HepG2 (cell line): ENCODE measurements around the gene TJAP1. TPM values are rescaled to one million over a fixed set of nuclear protein-coding genes. Genes with fewer than 3 reads are reported as not detected.

ENCODE experiments used
- ADNP ChIP-seq: sonication (generic); formaldehyde crosslinking; IDR thresholded peaks from 2 replicates; pipeline ENCODE4 v1.4.0; 2020; ENCODE audit warnings: missing genetic modification reagents
- BHLHE40 ChIP-seq: IDR thresholded peaks from 2 replicates; pipeline ENCODE4 v1.6.1; 2011; ENCODE audit warnings: low read length, improper control_type of control experiment
- GLI4 ChIP-seq: sonication (generic); formaldehyde crosslinking; IDR thresholded peaks from 2 replicates; pipeline ENCODE4 v1.5.1; 2020; ENCODE audit warnings: missing genetic modification reagents, mild to moderate bottlenecking, moderate library complexity, borderline replicate concordance
- MATR3 ChIP-seq: sonication (generic); formaldehyde crosslinking; IDR thresholded peaks from 2 replicates; pipeline ENCODE4 v1.4.0; 2020; ENCODE audit warnings: missing genetic modification reagents
- MEIS1 ChIP-seq: sonication (generic); formaldehyde crosslinking; IDR thresholded peaks from 2 replicates; pipeline ENCODE4 v1.9.0; 2021; ENCODE audit warnings: mild to moderate bottlenecking, missing genetic modification reagents, moderate library complexity, borderline replicate concordance
- MIER3 ChIP-seq: IDR thresholded peaks from 2 replicates; pipeline ENCODE4 v1.6.1; 2016; ENCODE audit warnings: missing compliant biosample characterization, borderline replicate concordance
- NFE2L1 ChIP-seq: sonication (generic); formaldehyde crosslinking; IDR thresholded peaks from 2 replicates; pipeline ENCODE4 v1.4.0; 2020; ENCODE audit warnings: missing genetic modification reagents, mild to moderate bottlenecking, borderline replicate concordance
- PHF20 ChIP-seq: sonication (generic); formaldehyde crosslinking; IDR thresholded peaks from 2 replicates; pipeline ENCODE4 v1.5.0; 2020; ENCODE audit warnings: mild to moderate bottlenecking, missing genetic modification reagents
- PHF8 ChIP-seq: sonication (generic); formaldehyde crosslinking; IDR thresholded peaks from 2 replicates; pipeline ENCODE4 v1.5.0; 2020; ENCODE audit warnings: missing genetic modification reagents
- SAFB2 ChIP-seq: sonication (generic); formaldehyde crosslinking; IDR thresholded peaks from 2 replicates; pipeline ENCODE4 v1.5.1; 2020; ENCODE audit warnings: missing genetic modification reagents, low read depth, mild to moderate bottlenecking, borderline replicate concordance
- SALL2 ChIP-seq: sonication (generic); formaldehyde crosslinking; IDR thresholded peaks from 2 replicates; pipeline ENCODE4 v1.8.1; 2023; ENCODE audit warnings: mild to moderate bottlenecking, missing genetic modification reagents, inconsistent platforms
- TAF15 ChIP-seq: fragments of 200-400 bp; formaldehyde crosslinking; IDR thresholded peaks from one replicate; pipeline ENCODE4 v1.6.1; 2018; ENCODE audit warnings: mild to moderate bottlenecking, low read depth, low read length; ENCODE audit not compliant: poor library complexity, severe bottlenecking
- ZFP82 ChIP-seq: sonication (generic); formaldehyde crosslinking; IDR thresholded peaks from 2 replicates; pipeline ENCODE4 v1.5.1; 2020; ENCODE audit warnings: mild to moderate bottlenecking, missing genetic modification reagents, borderline replicate concordance
- ZNF326 ChIP-seq: sonication (generic); formaldehyde crosslinking; IDR thresholded peaks from 2 replicates; pipeline ENCODE4 v1.4.0; 2020; ENCODE audit warnings: missing genetic modification reagents, borderline replicate concordance
- ZNF431 ChIP-seq: sonication (generic); formaldehyde crosslinking; IDR thresholded peaks from 2 replicates; pipeline ENCODE4 v1.9.0; 2022; ENCODE audit warnings: missing genetic modification reagents, low read depth, mild to moderate bottlenecking, borderline replicate concordance
- ZNF570 ChIP-seq: sonication (generic); formaldehyde crosslinking; IDR thresholded peaks from 2 replicates; pipeline ENCODE4 v1.4.0; 2020; ENCODE audit warnings: mild to moderate bottlenecking, missing genetic modification reagents, borderline replicate concordance
- ZNF574 ChIP-seq: sonication (generic); formaldehyde crosslinking; IDR thresholded peaks from 2 replicates; pipeline ENCODE4 v1.4.0; 2020; ENCODE audit warnings: missing genetic modification reagents
- ZNF614 ChIP-seq: IDR thresholded peaks from 2 replicates; pipeline ENCODE4 v1.6.1; 2018; ENCODE audit warnings: missing biosample characterization, missing genetic modification reagents, inconsistent platforms, borderline replicate concordance
- ZNF616 ChIP-seq: sonication (generic); formaldehyde crosslinking; IDR thresholded peaks from 2 replicates; pipeline ENCODE4 v1.5.0; 2020; ENCODE audit warnings: low read depth, mild to moderate bottlenecking, missing genetic modification reagents
- polyA plus RNA-seq, 8 experiments: library from polyadenylated mRNA; depleted of rRNA in 3 of 8; stranded (reverse) in 7 of 8; unstranded in 1 of 8; fragments of >200 nt; fragmentation: Illumina TruSeq in 4 of 8; extraction: Trizol in 4 of 8; gene quantifications; 2 replicates each; pipeline versions ENCODE4 v1.2.1 to v1.2.3, GENCODE V29; 2011 to 2016; ENCODE audit warnings: low read depth in 4 of 8, missing spikeins in 1 of 8, mixed read lengths in 1 of 8; ENCODE audit not compliant: insufficient read depth in 1 of 8
- total RNA-seq, 5 experiments: library from RNA; depleted of rRNA; stranded (reverse); fragments of >200 nt; fragmentation: Illumina TruSeq; extraction: Trizol; gene quantifications; 2 replicates each; pipeline ENCODE4 v1.2.3, GENCODE V29; 2016; ENCODE audit warnings: low read depth in 1 of 5
- TF ChIP-seq, protein P1 (sequence below): sonication (generic); formaldehyde crosslinking; IDR thresholded peaks from 2 replicates; pipeline ENCODE4 v1.9.0; 2022; ENCODE audit warnings: missing genetic modification reagents, mild to moderate bottlenecking, borderline replicate concordance
- TF ChIP-seq, protein P2 (sequence below): sonication (generic); formaldehyde crosslinking; IDR thresholded peaks from 2 replicates; pipeline ENCODE4 v1.8.1; 2022; ENCODE audit warnings: mild to moderate bottlenecking, missing genetic modification reagents
- TF ChIP-seq, protein P3 (sequence below): sonication (generic); formaldehyde crosslinking; conservative IDR thresholded peaks from 2 replicates; pipeline ENCODE4 v1.4.0; 2020; ENCODE audit warnings: missing genetic modification reagents

Gene TJAP1
- total and polyA plus RNA-seq, 2 of the 13 experiments (the other 11 are each of a cell fraction or from before 2014, with no cell fraction given): 15.7 to 41.6 TPM

GRCh38 chr6:43509984-43510826, 32.8 kb downstream of the TJAP1 start, which contains the start of gene LRRC73 (continued):
- TF ChIP-seq SALL2 (CRISPR knock-in tag) (peak; percentile 61; the same call in 1 of the 2 replicates), ZFP82 (CRISPR knock-in tag) (0 out of 2 replicates have a peak, but pooled peaks have one; percentile 58), SAFB2 (CRISPR knock-in tag) (peak; percentile 91; the same call in 1 of the 2 replicates), PHF20 (CRISPR knock-in tag) (peak; percentile 54; the same call in 1 of the 2 replicates), ZNF431 (peak; percentile 64; the same call in 1 of the 2 replicates), MIER3 (CRISPR knock-in tag) (no peak), PHF8 (CRISPR knock-in tag) (no peak; the same call in 1 of the 2 replicates), TAF15 (peak; percentile 83), BHLHE40 (0 out of 2 replicates have a peak, but pooled peaks have one; percentile 8), ZNF570 (CRISPR knock-in tag) (no peak), ZNF574 (CRISPR knock-in tag) (no peak; the same call in 1 of the 2 replicates), ADNP (CRISPR knock-in tag) (no peak), ZNF326 (CRISPR knock-in tag) (peak; percentile 86; the same call in 1 of the 2 replicates), ZNF614 (CRISPR knock-in tag) (no peak; the same call in 1 of the 2 replicates), NFE2L1 (peak; percentile 85; the same call in 1 of the 2 replicates), MATR3 (CRISPR knock-in tag) (no peak), GLI4 (CRISPR knock-in tag) (peak; percentile 89; the same call in 1 of the 2 replicates), ZNF616 (CRISPR knock-in tag) (no peak), MEIS1 (CRISPR knock-in tag) (peak; percentile 77; the same call in 1 of the 2 replicates)
- TF ChIP-seq, protein P1, sequence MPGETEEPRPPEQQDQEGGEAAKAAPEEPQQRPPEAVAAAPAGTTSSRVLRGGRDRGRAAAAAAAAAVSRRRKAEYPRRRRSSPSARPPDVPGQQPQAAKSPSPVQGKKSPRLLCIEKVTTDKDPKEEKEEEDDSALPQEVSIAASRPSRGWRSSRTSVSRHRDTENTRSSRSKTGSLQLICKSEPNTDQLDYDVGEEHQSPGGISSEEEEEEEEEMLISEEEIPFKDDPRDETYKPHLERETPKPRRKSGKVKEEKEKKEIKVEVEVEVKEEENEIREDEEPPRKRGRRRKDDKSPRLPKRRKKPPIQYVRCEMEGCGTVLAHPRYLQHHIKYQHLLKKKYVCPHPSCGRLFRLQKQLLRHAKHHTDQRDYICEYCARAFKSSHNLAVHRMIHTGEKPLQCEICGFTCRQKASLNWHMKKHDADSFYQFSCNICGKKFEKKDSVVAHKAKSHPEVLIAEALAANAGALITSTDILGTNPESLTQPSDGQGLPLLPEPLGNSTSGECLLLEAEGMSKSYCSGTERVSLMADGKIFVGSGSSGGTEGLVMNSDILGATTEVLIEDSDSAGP (CRISPR knock-in tag): peak; percentile 43; the same call in 1 of the 2 replicates
- TF ChIP-seq, protein P2, sequence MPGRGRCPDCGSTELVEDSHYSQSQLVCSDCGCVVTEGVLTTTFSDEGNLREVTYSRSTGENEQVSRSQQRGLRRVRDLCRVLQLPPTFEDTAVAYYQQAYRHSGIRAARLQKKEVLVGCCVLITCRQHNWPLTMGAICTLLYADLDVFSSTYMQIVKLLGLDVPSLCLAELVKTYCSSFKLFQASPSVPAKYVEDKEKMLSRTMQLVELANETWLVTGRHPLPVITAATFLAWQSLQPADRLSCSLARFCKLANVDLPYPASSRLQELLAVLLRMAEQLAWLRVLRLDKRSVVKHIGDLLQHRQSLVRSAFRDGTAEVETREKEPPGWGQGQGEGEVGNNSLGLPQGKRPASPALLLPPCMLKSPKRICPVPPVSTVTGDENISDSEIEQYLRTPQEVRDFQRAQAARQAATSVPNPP (CRISPR knock-in tag): 0 out of 2 replicates have a peak, but pooled peaks have one; percentile 45
- TF ChIP-seq, protein P3, sequence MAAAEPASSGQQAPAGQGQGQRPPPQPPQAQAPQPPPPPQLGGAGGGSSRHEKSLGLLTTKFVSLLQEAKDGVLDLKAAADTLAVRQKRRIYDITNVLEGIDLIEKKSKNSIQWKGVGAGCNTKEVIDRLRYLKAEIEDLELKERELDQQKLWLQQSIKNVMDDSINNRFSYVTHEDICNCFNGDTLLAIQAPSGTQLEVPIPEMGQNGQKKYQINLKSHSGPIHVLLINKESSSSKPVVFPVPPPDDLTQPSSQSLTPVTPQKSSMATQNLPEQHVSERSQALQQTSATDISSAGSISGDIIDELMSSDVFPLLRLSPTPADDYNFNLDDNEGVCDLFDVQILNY (CRISPR knock-in tag): peak; percentile 39; the same call in 1 of the 2 replicates
